Choroid plexus epithelial cell (primary cell): ENCODE data around the gene KPNA6.

ENCODE experiments used
- DNase-seq: peaks from one replicate; pipeline ENCODE4 v3.0.0-alpha.2; 2010; ENCODE audit warnings: low read depth
- H3K4me3 ChIP-seq: 2 replicates; pipeline ENCODE4 v1.5.1; 2011; ENCODE audit warnings: low read depth, mild to moderate bottlenecking, control low read depth, low read length, moderate library complexity
- CTCF ChIP-seq: conservative IDR thresholded peaks from 2 replicates; pipeline ENCODE4 v1.5.1; 2011; ENCODE audit warnings: low read depth, mild to moderate bottlenecking, control low read depth, inconsistent platforms, low read length, moderate library complexity

The KPNA6 gene

GRCh38 chr1:32208891-32209328 lies 101.1 kb downstream of the KPNA6 start, which contains the start of gene DCDC2B:
Gene DCDC2B (plus strand): TSS chr1:32209089. CDS start chr1:32209094, 5 bp downstream.
- TF ChIP-seq CTCF = no peak
- DNase-seq = peak; percentile 59
- no peak within 1 kb of the TSS for H3K4me3 ChIP-seq

- DNase-seq = peak; percentile 80
- TF ChIP-seq CTCF = peak; percentile 91
- no peak overlapping the region for H3K4me3 ChIP-seq
Observed at GRCh38 chr1:32215629-32216480, 108.0 kb downstream of the KPNA6 start.

GRCh38 chr1:32216566-32216965 lies 108.7 kb downstream of the KPNA6 start:
- no peak for DNase-seq
- H3K4me3 ChIP-seq = no peak overlapping the region
- TF ChIP-seq CTCF = no peak

GRCh38 chr1:32219022-32219421 lies 111.2 kb downstream of the KPNA6 start:
- DNase-seq = no peak
- H3K4me3 ChIP-seq = no peak overlapping the region
- no peak for TF ChIP-seq CTCF

GRCh38 chr1:32220746-32221580 lies 113.1 kb downstream of the KPNA6 start:
- no peak for DNase-seq
- TF ChIP-seq CTCF = no peak
- H3K4me3 ChIP-seq = peak overlapping the region; percentile 95

GRCh38 chr1:32221581-32221979 lies 113.7 kb downstream of the KPNA6 start:
- no peak for TF ChIP-seq CTCF
- peak overlapping the region; percentile 95 for H3K4me3 ChIP-seq
- no peak for DNase-seq
